Raji (cell line): ENCODE results near the gene C1orf185.

ENCODE experiments used
- POLR2A ChIP-seq: IDR thresholded peaks from 2 replicates; pipeline ENCODE4 v1.6.1; 2011; ENCODE audit warnings: low read depth, low read length, control low read depth; ENCODE audit not compliant: insufficient read depth

Gene C1orf185

DNA sequence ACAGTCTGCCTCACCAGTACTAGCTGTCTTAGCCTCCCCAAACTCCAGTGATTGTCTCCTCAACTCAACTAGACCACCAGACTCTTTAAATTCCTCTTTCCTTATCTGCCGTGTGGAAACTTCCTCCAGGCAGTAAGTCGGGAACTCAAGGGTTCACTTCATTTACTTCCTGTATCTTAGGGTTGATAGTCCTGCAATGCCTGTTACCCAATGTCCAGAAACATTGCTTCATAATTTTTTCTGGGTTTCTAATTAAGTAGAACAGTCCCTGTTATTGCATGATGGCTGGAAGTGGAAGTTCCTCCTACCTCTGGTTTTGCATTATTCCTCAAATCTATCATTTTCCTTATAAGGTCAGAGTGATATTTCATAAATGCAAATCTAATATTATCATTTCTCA lies 73.2 kb downstream of the C1orf185 start:
- no peak for TF ChIP-seq POLR2A

DNA sequence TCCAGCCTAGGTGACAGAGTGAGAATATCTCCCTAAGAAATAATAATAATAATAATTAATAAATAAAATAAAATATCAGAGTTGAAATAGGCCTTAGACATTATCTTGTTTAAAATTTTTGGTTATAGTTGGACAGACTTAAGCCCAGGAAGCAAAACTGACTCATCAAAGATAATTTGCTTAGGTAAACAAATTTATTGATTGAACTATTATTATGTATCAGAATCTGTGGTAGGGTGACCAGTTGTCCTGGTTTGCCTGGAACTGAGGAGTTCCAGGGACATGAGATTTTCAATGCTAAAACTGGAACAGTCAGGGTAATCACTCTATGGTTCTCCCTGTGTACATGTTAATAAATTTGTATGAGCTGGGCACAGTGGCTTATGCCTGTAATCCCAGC lies 86.2 kb downstream of the C1orf185 start:
- TF ChIP-seq POLR2A, result no peak

DNA sequence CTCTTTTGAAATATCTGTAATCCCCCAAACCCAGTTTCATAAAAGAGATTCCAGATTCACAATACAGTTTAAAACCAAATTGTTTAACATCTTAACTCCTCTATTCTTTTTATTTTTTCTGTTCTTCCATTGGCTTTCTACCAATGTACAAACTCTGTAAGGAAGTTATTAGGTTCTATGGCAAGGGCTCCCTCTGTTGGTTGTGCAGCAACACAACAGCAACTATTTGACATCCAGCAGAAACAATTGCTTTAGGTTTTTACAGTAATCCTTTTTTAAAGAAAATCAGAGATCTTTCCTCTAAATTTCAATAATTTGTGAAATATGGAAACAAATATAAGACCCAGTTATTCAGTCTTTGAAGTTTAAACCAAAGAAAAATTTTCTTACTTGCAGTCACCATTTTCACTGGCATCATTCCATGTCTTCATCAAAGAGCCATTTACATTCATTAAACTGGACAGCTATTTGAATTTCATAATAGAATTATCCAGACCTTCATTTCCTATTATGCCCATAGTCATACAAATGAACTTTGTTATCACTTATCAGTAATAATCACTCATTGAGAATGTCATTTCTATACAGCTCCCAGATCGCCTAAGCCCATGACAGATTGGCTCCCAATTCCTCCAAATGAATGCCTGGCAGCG lies 87.5 kb downstream of the C1orf185 start:
- TF ChIP-seq POLR2A, result no peak

DNA sequence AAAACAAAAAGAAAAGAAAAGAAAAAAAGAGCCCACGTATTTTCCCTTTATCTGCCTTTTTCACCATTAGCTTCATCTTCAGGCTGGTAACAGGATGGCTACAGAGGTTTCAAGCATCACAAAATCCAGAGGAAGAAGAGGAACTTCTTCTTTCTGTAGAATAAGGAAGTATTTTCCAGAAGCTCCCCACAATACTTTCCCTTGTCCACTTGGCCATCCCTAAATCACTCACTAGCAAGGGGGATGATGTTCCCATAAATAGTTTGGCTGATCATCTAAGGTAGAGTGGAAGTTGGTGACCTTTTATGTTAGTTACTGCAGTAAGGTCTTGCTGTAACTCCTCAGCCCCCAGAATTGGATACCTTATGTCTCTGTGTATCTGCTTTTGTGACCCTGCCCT lies 88.9 kb downstream of the C1orf185 start:
- no peak for TF ChIP-seq POLR2A

DNA sequence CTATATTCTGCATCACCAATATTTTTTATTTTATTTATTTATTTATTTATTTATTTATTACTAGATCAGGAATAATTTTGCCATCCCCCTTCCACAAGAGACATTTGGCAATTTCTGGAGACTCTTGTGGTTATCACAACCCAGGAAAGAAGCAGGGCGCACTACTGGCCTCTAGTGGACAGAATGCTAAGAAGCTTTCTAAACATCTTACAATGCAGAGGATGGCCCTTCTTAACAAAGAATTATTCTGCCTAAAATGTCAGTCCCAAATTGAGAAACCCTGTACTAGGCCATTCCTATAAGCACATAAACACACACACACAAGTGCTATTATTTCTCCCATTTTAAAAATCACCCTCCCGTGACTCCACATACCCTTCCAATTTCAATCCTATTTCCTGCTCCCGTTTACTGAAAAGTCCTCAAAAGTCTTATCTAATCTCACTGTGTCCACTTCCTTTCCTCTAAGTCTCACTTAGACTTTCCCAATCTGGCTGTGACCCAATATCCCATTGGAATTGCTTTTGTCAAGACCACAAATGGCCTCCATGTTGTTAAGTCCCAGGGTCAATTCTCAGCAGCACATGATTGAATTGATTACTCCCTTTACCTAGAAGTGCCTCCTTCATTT lies 90.3 kb downstream of the C1orf185 start:
- TF ChIP-seq POLR2A, result no peak

DNA sequence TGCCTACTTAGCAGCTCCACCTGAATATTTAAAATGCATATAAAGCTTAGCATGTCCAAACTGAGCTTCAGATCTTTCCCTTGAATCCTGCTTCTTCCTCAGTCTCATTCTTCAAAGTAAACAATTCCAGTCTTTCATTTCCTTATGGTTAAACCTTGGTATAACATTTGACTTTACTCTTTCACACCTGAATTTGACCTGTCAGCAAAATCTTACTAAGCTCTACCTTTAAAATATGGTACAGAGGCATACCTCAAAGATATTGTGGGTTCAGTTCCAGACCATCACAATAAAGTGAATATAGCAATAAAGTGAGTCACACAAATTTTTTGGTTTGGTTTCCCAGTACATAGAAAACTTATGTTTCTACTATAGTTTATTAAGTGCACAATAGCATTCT lies 91.5 kb downstream of the C1orf185 start:
- no peak for TF ChIP-seq POLR2A
